CD4-positive, alpha-beta T cell treated with Interleukin-15 for 1 hour (primary cell): ENCODE results near the gene OPN3.
A peak's percentile ranks its signal among the peaks of the same experiment; 100 is the strongest.

Experiments
- DNase-seq: peaks from one replicate; pipeline ENCODE4 v3.0.0-alpha.2; 2020

The OPN3 gene

DNA sequence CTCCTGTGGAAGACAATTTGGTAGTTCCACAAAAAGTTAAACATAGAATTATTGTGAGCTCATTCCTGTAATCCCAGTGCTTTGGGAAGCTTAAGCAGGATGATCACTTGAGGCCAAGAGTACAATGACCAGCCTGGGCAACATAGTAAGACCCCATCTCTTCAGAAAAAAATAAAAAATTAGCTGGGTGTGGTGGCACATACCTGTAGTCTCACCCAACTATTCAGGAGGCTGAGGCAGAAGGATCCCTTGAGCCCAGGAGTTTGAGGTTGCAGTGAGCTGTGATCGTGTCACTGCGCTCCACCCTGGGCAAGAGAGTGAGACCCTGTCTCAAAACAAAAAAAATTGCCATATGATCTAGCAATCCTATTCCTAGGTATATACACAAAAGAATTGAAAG lies 4.1 kb upstream of the OPN3 start:
- no peak for DNase-seq

- no peak for DNase-seq
Measured at GRCh38 chr1:241642593-241642944, 2.4 kb upstream of the OPN3 start.

DNA sequence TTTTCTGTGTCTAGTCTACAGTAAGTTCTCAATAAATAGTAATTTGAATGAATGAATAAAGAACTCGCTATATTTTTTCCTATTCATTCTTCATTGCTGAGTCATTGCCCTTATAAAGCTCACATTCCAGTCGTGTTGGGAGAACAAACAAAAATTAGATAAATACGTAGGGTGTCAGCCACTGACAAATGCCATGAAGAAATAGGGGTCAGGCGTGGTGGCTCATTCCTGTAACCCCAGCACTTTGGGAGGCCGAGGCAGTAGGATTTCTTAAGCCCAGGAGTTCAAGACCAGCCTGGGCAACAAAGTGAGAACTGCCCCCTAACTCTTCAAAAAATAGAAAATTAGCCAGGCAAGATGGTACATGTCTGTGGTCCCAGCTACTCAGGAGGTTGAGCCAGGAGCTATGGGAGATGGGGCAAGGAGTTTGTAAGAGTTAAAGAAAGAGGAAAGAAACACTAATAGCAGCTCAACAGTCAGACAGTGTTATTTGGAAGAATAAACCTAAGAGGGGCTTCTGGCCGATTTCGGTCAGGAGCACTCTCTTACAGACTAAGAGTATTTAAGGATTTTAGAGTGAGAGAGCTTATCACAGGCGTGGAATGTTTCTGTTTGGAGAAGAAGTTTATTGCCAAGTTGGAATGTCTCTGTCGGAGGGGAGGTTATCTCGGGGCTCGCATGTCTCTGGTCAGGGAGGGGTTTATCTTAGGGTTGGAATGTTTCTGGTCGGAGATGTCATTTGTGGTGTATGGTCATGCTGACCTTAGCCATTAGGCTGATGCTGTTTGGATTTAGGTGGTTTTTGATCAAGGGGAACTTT lies 1.8 kb upstream of the OPN3 start:
- no peak for DNase-seq

DNA sequence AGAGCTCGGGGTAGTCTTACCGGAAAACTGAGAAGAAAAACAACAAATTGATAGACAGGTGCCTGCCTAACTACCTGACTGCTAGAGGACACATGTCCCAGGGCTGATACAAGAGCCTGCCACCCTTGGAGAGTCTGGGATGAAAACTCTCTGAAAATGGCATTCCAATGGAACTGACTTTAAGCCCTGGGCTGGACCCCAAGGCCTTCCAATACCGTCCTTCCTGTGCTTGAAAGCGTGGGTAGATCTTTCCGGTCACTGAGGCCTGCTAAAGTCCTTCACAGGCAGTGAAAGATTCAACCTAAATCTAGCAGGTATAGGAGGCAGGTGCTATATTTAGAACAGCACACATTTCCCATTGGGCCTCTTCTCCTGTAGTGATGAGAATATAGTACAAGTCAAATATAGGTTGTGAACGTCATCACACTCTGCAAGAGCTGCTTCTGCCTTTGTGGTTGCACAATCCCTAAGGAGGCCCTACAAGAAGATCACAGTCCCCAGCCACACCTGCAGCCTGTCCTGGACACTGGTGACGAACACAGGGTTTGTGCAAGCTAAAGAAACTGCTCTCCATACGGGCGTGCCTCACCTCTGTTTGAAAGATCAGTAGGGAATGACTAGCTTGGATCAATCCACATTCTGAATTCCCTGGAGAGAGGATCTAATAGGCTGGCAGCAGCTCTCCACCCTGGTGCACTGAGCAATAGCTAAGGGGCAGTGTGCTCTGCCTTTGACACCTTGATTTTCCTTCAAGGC lies 876 bp upstream of the OPN3 start:
- no peak for DNase-seq

- DNase-seq, result no peak
Measured at GRCh38 chr1:241639623-241640148, 483 bp downstream of the OPN3 start.

DNA sequence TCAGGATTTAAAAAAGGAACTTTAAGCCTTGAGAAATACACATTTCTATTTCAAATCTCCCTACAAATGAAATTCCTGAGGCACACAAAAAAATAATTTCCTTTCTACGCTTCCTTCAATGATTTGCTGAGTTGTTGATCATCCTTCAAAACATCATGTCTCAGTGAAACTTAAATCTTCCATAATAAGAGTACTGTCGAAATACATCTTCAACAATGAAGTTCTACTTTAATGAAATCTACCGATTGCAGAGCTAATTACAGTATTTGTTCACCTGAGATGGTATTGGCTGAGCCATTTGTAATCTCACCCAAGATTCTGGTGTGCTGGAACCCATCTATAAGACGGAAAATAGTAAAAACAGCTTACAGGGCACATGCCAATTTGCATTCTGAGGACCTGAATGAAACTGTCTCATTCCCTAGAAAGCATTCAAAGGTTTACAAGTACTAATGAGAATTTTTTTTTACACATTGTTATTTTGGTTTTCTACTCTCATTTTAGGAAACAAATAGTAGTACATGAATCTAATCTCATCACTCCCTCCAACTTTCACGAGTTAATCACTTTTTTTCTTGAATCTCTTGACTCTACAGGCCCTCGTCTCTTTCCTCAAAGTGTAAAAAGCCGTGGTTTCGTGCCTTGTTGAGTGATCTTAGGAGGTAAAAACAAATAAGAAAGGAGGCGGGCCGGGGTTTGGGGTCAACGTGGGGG lies 1.1 kb downstream of the OPN3 start:
- no peak for DNase-seq

DNA sequence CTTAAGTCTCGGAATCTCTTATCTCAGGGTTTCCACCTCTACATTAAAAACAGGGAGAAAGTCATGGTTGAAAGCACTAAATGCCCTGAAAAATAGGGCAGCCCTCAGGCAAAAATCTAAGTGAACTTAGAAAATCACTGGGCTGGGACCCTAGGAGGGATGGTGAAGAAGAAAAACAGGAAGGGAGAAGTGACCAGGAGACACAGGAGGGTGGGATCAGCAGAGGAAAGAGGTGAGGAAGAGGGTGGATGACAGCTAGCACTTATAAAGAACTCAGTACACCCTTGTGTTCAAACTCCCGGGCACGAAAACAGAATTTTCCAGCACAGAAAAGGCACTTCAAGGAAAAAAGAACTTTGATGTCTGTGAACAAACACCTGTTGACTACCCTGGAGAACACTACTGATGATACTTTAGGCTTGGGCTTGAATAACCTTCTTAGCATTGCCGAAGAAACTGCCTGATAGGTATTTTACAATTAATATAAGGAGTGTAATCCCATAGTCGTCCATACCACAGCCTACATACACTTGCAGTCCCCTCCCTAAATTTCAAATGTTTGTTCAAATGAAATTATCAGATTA lies 2.0 kb downstream of the OPN3 start:
- DNase-seq, result no peak

GRCh38 chr1:241637604-241638003 lies 2.6 kb downstream of the OPN3 start:
- DNase-seq, result no peak

- no peak for DNase-seq
Measured at GRCh38 chr1:241637046-241637590, 3.1 kb downstream of the OPN3 start.

DNA sequence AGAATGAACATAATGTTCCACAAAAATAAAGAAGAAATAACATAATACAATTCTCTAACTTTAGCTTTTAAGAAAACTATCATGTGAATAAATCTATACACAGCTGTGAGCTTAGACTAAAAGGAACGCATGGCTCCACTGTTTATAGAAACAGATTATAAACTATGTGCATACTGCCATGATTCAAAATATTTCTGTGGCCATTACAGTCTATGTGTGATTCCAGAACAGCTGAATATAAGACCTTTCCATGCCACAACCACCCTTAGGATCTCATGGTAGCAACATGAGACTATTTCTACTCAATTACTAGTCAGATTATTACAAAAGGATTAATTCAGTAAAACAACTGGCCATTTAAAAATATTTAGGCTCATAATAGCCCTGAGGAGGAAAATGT lies 3.9 kb downstream of the OPN3 start:
- no peak for DNase-seq

- DNase-seq, result no peak
Measured at GRCh38 chr1:241635556-241636152, 4.5 kb downstream of the OPN3 start.

DNA sequence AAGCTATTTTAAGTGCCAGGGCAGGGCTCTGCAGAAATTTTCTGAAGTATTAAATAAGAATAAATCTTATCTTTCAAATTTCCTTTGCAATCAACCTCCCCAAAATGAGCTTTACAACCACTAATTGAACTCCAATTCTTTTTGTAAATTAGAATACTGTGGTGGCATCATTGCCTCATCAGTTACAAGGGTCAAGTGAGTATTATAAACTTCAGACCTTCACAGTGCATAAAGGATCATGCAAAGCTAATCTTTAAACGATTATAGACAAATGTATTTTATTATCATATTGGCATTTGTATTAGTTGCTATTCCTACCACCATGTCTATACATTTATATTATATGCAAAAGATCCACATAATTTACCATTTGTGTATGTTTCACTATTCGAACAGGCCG lies 7.2 kb downstream of the OPN3 start:
- DNase-seq, result no peak

GRCh38 chr1:241631674-241632073 lies 8.5 kb downstream of the OPN3 start:
- DNase-seq, result no peak

DNA sequence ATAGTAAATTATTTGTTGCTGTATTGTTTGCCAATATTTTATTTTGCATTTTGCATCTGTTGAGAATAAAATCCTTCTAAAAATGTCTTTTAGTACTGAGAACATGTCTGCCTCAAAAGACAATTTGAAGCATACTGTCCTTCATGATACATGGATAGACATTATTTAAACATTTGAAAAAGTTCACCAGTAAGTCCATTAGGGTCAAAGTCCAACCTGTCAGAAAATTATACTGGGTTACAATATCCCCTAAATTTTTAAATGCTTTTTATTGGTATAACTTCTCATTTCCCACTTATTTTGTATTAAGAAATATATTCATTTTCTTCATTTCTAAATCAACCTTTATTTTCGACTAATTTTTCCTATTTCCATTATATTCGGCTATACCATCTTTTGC lies 9.3 kb downstream of the OPN3 start:
- no peak for DNase-seq

- no peak for DNase-seq
Measured at GRCh38 chr1:241630476-241630875, 9.7 kb downstream of the OPN3 start.

DNA sequence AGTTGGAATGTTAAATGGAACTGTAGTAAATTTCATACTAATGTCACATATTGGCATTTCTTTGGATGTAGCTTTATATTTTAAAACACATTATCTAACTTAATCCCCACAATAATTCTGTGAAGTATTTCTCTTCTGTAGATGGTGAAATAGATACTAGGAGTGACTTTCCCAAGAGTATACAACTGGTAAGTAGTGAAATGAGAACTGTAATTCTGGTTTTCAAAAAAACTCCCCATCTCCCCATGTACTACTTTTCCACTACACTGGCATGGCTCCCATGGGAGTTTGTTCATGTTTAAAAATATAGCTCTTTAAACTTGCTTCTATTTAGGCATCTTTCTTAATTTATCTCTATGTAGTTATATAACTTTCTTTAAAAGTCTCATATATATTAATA lies 10.2 kb downstream of the OPN3 start:
- no peak for DNase-seq

DNA sequence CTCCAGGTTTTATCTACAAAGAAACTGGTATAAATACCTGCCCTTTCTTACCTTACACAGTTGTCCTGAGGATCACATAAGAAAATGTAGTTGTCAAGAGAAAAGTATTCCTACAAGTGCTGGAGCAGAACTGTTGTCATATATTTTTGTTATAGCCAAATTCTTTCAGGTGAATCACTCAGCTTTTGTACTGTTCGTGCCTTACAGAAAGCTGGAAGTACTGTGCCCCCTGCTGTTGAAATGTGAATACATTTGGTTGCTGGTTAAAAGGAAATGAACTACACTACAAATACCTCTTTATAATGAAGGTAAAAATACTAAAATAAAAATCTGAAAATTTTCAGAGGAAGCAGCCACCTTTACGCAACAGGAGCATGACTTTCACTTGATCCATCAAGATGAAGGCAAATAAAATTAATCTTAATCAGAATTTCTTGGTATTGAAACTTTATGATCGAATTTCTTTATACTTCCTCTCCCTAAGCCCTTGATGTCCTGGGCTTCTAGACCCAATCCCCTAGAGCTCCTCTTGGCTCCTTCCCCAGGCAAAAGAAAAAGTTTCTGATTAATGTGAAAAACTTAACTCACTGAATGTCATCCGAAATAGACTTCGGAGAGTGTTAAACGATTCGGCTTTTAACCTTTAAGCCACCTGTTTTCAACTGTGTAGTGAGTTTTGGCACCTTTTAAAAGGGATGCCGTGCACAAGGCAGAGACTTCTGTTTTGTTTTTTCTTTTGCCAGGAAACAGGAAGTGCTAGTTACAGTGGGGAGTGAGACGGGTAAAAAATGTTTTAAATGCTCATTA lies 12.5 kb downstream of the OPN3 start:
- DNase-seq, result peak; percentile 40

DNA sequence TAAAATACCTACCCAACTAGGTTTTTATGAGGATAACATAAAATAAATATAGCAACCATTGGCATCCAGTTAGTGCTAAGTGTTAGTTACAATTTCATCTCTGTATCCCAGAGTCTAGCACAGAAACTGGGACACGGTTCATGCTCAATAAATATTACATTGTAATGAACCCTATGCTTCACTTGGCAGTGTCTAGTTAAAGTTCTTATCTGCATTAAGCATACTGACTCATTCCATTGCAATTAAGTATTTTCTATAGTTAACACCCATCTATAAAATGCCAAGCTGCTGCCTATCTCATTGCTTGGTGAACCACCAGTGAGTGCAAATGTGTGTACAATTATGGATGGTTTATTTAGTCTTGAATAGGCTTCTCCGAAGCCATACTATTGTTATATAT lies 15.2 kb downstream of the OPN3 start:
- no peak for DNase-seq

DNA sequence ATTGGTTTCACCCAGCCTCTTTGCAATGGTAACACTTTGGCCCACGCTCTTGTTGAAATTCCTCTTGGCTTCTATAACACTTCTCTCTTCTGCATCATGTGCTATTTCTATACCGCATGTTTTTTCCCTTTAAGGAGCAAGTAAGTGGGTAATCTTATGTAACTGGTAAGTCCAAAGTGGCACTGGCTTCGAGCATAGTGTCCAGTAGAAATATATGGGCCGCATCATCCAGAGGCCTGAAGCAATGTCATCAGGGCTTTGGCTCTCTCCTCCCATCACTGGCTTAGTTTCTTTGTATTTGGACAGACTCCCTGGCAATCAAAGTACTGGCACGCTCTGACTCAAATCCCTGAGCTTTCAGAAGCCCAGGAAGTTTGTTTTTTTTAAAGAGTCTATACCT lies 17.5 kb downstream of the OPN3 start:
- DNase-seq, result no peak

DNA sequence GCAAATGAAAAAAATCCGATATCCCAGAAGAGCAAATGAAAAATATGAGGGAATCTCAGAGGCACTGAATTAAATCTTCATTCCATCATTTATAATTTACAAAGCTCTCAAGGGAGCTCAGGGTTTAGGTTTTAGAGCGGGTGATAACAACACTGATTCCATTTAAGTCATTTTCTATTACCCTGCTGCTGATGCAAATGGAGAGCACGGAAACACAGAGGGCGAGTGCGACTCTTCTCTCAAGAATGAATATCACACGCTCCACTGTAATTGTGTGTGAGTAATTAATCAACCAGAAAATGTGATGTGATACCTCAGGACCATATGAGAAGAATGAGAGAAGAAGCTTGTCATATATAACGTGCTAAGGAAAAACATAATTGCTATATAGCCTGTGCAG lies 22.7 kb downstream of the OPN3 start:
- DNase-seq, result no peak
